Gastroesophageal sphincter (tissue), 3 donors: ENCODE results near the gene PIP4K2A.

Experiments used
- CTCF ChIP-seq, 4 experiments: fragments of 200-600 bp in 2 of 4; fragments of 450-650 bp in 2 of 4; sonication (generic) in 1 of 4; IDR thresholded peaks; one replicate each; pipeline ENCODE4 v1.5.1; 2017 to 2019; ENCODE audit warnings: antibody characterized with exemption in 4 of 4, mild to moderate bottlenecking in 2 of 4, moderate library complexity in 2 of 4
- EP300 ChIP-seq: sonication (generic); formaldehyde crosslinking; IDR thresholded peaks from one replicate; pipeline ENCODE4 v1.6.1; 2017; ENCODE audit warnings: antibody characterized with exemption, mild to moderate bottlenecking
- POLR2A ChIP-seq, 2 donors: fragments of 450-650 bp; IDR thresholded peaks; one replicate each; pipeline ENCODE4 v1.6.1; 2017; ENCODE audit warnings: antibody characterized with exemption in 2 of 2, mild to moderate bottlenecking in 2 of 2, moderate library complexity in 1 of 2
- POLR2AphosphoS5 ChIP-seq: sonication (generic); formaldehyde crosslinking; IDR thresholded peaks from one replicate; pipeline ENCODE4 v1.6.1; 2017; ENCODE audit warnings: antibody characterized with exemption

- TF ChIP-seq POLR2A (IDR thresholded peaks at IDR 0.05): no peak
- TF ChIP-seq POLR2AphosphoS5: no peak
- TF ChIP-seq CTCF (IDR thresholded peaks at IDR 0.05): no peak
- no peak for TF ChIP-seq EP300
Measured at GRCh38 chr10:22631646-22632278, 82.6 kb downstream of the PIP4K2A start.
